Measurements from ENCODE around the gene PEBP1.

- no peak for TF ChIP-seq EZH2 (IDR thresholded peaks at IDR 0.05; ENCODE audit: borderline replicate concordance, low read depth, low read length, poor library complexity, severe bottlenecking)
- no peak for TF ChIP-seq CTCF (conservative IDR thresholded peaks at IDR 0.05; ENCODE audit: low read depth, low read length)
Observed at GRCh38 chr12:118166946-118167345, 31.0 kb downstream of the PEBP1 start.

Data from A673 (cell line).